Measurements from ENCODE around the gene JADE1. TPM values are rescaled to one million over a fixed set of nuclear protein-coding genes. Genes with fewer than 3 reads are reported as not detected.

Gene JADE1
- total and polyA plus RNA-seq, 9 of the 15 experiments (the other 6 are each of a cell fraction or from before 2014, with no cell fraction given): 8.3 to 37.9 (median 24.4) TPM

GRCh38 chr4:128879971-128880370, 70.5 kb downstream of the JADE1 start (continued):
- TF ChIP-seq, protein P1, sequence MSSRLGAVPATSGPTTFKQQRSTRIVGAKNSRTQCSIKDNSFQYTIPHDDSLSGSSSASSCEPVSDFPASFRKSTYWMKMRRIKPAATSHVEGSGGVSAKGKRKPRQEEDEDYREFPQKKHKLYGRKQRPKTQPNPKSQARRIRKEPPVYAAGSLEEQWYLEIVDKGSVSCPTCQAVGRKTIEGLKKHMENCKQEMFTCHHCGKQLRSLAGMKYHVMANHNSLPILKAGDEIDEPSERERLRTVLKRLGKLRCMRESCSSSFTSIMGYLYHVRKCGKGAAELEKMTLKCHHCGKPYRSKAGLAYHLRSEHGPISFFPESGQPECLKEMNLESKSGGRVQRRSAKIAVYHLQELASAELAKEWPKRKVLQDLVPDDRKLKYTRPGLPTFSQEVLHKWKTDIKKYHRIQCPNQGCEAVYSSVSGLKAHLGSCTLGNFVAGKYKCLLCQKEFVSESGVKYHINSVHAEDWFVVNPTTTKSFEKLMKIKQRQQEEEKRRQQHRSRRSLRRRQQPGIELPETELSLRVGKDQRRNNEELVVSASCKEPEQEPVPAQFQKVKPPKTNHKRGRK (tag; IDR thresholded peaks at IDR 0.05): no peak
- TF ChIP-seq, protein P2, sequence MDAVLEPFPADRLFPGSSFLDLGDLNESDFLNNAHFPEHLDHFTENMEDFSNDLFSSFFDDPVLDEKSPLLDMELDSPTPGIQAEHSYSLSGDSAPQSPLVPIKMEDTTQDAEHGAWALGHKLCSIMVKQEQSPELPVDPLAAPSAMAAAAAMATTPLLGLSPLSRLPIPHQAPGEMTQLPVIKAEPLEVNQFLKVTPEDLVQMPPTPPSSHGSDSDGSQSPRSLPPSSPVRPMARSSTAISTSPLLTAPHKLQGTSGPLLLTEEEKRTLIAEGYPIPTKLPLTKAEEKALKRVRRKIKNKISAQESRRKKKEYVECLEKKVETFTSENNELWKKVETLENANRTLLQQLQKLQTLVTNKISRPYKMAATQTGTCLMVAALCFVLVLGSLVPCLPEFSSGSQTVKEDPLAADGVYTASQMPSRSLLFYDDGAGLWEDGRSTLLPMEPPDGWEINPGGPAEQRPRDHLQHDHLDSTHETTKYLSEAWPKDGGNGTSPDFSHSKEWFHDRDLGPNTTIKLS (IDR thresholded peaks at IDR 0.05; ENCODE audit: borderline replicate concordance, low read depth): no peak
- TF ChIP-seq MYNN (IDR thresholded peaks at IDR 0.05) (no peak), MYNN (CRISPR knock-in tag; IDR thresholded peaks at IDR 0.05) (no peak), RNF219 (CRISPR knock-in tag; IDR thresholded peaks at IDR 0.05) (no peak), E2F6 (IDR thresholded peaks at IDR 0.05; ENCODE audit: borderline replicate concordance in 1 of 2, extremely low read depth in 1 of 2, insufficient read depth in 1 of 2, insufficient read length in 1 of 2, low read depth in 1 of 2, low read length in 1 of 2, poor library complexity in 1 of 2, severe bottlenecking in 1 of 2) (no peak), SIN3B (IDR thresholded peaks at IDR 0.05; ENCODE audit: low read depth) (no peak)

All from K562 (cell line).